ENCODE data around the gene PRR16.

The PRR16 gene

DNA sequence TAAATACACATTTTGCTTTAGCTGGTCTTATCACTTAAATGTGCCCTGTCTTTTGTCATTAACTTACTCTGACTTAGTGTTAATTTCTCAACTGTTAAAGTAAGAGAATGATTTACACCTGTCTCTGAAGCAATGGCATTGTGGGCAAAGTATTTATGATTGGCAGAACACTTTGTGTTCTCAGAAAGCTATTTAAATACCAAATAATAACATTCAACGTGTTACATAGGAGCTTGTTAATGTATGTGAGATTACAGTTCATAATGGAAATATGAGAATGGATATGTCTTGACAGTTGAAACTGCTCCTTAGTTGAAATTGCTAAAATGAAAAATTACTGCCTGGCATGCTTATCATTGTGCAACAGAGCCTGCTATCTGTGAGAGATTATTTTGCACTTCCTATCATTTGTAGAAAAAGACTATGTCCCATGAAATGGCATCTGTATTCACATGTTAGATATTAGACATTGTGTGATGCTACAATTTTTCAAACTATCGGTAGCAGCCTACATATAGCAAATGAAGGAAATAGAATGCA lies 46.1 kb downstream of the PRR16 start:
- intact Hi-C loops (cut with DNase I; ENCODE audit: low total_unique reads) = no loop called here
- H3K27me3 ChIP-seq = no peaks in the 10 kb centered on the region
- TF ChIP-seq CTCF (IDR thresholded peaks at IDR 0.05) = no peak
- no peak for DNase-seq
- H3K4me1 ChIP-seq = no peaks in the 10 kb centered on the region
- H3K4me3 ChIP-seq = no peak overlapping the region
- no peaks in the 10 kb centered on the region for H3K9me3 ChIP-seq
- H3K27ac ChIP-seq = no peak overlapping the region
- H3K36me3 ChIP-seq = no peaks in the 10 kb centered on the region

DNA sequence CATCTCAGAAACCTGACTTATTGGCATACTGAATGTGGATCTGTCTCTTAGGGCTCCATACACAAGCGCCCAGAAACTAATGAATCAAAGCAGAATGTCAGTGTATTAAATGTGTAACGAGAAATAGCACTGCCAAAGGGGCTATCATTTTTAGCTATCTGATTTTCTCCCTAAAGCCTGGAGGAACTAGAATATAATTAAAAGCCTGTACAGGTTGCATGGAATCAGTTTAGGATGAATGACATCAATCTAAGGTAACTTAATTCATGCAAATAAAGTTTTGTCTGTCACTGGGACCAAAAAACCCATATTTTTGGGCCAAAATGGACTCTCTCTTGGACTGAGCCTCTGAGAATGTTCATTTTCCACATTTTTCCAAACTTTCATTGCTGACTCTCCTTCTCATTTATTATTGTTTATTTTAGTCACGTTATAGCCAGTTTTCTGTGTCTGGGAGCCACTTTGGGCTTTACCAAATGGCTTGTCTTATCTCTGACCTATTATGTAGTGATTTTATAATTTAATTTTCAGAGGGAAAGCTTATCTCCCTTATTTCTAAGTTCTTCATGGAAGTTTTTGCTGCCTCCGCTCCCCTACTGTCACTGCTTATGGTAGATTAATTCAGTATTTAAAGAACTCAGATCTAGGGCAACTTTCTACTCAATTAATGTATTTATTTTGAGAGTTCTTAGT lies 47.0 kb downstream of the PRR16 start:
- DNase-seq = no peak
- Histone ChIP-seq H3K27me3 (no peaks in the 10 kb centered on the region), H3K36me3 (no peaks in the 10 kb centered on the region), H3K4me3 (no peak overlapping the region), H3K9me3 (no peaks in the 10 kb centered on the region), H3K4me1 (no peaks in the 10 kb centered on the region), H3K27ac (no peak overlapping the region)
- TF ChIP-seq CTCF (IDR thresholded peaks at IDR 0.05) = no peak
- intact Hi-C loops (cut with DNase I; ENCODE audit: low total_unique reads) = no loop called here

DNA sequence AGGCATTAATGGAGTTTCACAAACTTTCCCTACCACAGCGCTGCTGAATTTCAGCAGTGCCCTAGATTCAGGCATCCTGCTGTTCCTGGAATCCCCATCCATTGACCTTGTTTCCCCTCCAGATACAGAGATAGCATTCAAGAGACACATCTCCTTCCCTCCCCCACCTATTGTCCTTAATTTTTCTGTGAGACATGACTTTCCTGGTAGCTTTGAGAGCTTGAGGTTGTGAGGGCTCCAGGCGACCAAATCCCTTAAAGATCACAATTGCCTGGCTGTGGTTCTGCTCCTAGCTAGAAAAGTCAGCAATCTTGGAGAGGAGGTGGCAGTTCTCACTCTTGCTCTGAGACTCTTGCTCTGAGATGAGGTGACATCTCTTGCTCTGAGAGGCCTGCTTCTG lies 48.0 kb downstream of the PRR16 start:
- H3K36me3 ChIP-seq = no peaks in the 10 kb centered on the region
- no peaks in the 10 kb centered on the region for H3K9me3 ChIP-seq
- peaks cover 0 to 6% (median 2%) of the 10 kb centered on the region in 4 donors for H3K4me1 ChIP-seq
- no peak overlapping the region for H3K4me3 ChIP-seq
- intact Hi-C loops (cut with DNase I; ENCODE audit: low total_unique reads) = no loop called here
- no peak for TF ChIP-seq CTCF (IDR thresholded peaks at IDR 0.05)
- no peaks in the 10 kb centered on the region for H3K27me3 ChIP-seq
- H3K27ac ChIP-seq = no peak overlapping the region
- DNase-seq = no peak

DNA sequence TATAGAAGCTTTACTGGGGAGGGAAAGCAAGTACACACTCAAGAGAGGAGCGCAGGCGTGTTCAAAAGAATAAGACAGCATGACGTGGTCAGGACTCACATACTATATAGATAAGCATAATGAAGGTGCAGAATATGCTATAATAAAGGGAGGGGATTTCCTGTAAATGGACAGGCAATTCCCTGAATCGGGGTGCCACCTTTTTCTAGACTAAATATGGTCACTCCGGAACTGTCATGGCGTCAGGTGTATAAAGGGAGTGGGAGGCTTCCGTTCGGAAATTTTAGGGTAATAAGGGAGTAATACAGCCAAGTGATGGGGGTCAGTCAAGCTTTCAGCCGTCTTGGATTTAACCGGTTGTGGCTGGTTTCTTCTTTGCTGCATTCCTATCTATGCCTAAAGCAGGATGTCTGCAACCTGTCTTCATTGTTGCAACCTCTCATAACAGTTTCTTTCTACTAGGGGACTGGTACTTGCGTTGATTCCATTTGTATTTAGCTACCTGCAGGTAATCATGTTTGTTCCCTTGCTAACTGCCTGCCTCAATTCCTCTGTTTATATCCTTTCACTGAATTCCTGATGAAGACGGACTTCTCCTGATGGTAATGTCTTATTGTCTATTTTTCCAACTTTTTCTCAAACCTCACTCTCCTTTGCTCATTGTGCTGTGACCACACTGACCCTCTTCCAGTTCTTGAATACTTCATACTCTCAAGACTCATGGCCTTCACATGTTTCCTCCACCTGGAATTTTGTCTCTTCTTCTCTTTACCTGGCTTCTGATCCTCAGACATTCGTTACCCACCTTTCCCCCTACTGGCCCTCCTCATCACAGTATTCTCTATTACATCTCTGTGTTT lies 48.9 kb downstream of the PRR16 start:
- Histone ChIP-seq H3K27me3 (no peaks in the 10 kb centered on the region), H3K36me3 (no peaks in the 10 kb centered on the region), H3K9me3 (no peaks in the 10 kb centered on the region), H3K27ac (no peak overlapping the region), H3K4me1 (peaks cover 0 to 8% (median 3%) of the 10 kb centered on the region in 4 donors), H3K4me3 (no peak overlapping the region)
- no peak for DNase-seq
- no peak for TF ChIP-seq CTCF (IDR thresholded peaks at IDR 0.05)
- intact Hi-C loops (cut with DNase I; ENCODE audit: low total_unique reads) = no loop called here

DNA sequence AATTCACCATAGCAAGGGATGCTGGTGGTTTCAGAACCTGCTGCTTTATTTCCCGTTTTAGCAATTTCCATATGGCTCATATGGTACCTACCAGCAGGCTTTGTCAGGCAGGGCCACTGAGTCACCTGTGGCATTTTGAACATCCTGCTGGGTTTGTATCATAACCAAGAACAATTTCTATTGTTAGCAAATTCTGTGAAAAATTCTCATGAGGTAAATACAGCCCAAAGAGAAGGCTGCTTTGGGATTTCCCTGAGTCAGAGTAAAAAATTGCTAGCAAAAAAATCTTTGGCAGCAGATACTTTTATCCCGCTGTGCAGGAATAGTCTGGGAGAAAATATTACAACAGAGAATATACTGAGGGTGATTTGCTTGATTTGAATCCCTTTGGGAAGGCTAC lies 52.7 kb downstream of the PRR16 start:
- no peaks in the 10 kb centered on the region for H3K9me3 ChIP-seq
- no peaks in the 10 kb centered on the region for H3K36me3 ChIP-seq
- intact Hi-C loops (cut with DNase I; ENCODE audit: low total_unique reads) = no loop called here
- H3K27ac ChIP-seq = no peak overlapping the region
- no peak overlapping the region for H3K4me3 ChIP-seq
- H3K27me3 ChIP-seq = no peaks in the 10 kb centered on the region
- H3K4me1 ChIP-seq = peaks cover 0 to 8% (median 3%) of the 10 kb centered on the region in 4 donors
- no peak for DNase-seq
- TF ChIP-seq CTCF (IDR thresholded peaks at IDR 0.05) = no peak
